ENCODE data around the gene SLC15A3. TPM values are rescaled to one million over a fixed set of nuclear protein-coding genes. Genes with fewer than 3 reads are reported as not detected.

Gene SLC15A3
- total and polyA plus RNA-seq, 2 experiments from 2014 or later: 14.2 to 15.8 TPM

DNA sequence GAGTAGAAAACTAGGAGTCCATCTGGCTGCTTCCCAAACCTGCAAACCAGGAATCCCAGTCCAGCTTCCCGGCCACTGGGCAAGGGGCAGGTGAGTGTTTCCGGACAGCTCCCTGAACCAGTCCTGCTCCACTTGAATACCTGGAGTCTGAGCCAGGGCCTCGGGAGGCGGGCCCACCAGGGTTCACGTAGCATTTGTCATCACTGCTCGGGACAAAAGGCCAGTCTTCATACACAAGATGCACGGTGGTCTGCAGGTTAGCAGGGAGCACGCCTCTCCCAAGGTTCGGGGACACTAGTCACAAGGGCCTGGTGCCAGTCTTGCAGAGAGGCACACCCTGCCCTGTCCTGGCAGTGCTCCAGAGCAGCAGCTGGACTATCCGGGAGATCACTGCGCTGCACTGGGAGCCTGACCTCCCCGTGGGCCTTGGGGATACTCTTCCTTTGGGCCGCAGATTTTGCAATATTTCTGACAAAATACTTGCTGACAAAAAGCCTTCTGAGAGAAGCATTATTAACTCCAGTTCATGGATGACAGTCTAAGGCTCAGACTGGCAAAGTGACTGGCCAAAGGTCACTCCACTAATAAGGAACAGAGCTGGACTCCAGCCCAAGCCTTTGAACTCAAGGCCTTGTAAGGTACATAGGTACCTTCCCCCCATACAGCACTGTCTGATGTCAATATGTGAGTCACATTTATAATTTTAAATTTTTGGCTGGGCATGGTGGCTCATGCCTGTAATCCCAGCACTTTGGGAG, 44.6 kb upstream of the SLC15A3 start (continued):
- TF ChIP-seq, protein P1, sequence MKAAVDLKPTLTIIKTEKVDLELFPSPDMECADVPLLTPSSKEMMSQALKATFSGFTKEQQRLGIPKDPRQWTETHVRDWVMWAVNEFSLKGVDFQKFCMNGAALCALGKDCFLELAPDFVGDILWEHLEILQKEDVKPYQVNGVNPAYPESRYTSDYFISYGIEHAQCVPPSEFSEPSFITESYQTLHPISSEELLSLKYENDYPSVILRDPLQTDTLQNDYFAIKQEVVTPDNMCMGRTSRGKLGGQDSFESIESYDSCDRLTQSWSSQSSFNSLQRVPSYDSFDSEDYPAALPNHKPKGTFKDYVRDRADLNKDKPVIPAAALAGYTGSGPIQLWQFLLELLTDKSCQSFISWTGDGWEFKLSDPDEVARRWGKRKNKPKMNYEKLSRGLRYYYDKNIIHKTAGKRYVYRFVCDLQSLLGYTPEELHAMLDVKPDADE (IDR thresholded peaks at IDR 0.05): no peak
- TF ChIP-seq CREB1 (CRISPR knock-in tag; IDR thresholded peaks at IDR 0.05; ENCODE audit: low read depth) (no peak), ZNF331 (CRISPR knock-in tag; IDR thresholded peaks at IDR 0.05; ENCODE audit: low read depth) (no peak), EZH2 (IDR thresholded peaks at IDR 0.05; ENCODE audit: low read depth, unreplicated experiment) (no peak), STAT1 (IDR thresholded peaks at IDR 0.05; ENCODE audit: unreplicated experiment) (no peak)
- TF ChIP-seq, protein P2, sequence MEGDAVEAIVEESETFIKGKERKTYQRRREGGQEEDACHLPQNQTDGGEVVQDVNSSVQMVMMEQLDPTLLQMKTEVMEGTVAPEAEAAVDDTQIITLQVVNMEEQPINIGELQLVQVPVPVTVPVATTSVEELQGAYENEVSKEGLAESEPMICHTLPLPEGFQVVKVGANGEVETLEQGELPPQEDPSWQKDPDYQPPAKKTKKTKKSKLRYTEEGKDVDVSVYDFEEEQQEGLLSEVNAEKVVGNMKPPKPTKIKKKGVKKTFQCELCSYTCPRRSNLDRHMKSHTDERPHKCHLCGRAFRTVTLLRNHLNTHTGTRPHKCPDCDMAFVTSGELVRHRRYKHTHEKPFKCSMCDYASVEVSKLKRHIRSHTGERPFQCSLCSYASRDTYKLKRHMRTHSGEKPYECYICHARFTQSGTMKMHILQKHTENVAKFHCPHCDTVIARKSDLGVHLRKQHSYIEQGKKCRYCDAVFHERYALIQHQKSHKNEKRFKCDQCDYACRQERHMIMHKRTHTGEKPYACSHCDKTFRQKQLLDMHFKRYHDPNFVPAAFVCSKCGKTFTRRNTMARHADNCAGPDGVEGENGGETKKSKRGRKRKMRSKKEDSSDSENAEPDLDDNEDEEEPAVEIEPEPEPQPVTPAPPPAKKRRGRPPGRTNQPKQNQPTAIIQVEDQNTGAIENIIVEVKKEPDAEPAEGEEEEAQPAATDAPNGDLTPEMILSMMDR (conservative IDR thresholded peaks at IDR 0.05; ENCODE audit: low read depth in 2 of 2): no peak

DNA sequence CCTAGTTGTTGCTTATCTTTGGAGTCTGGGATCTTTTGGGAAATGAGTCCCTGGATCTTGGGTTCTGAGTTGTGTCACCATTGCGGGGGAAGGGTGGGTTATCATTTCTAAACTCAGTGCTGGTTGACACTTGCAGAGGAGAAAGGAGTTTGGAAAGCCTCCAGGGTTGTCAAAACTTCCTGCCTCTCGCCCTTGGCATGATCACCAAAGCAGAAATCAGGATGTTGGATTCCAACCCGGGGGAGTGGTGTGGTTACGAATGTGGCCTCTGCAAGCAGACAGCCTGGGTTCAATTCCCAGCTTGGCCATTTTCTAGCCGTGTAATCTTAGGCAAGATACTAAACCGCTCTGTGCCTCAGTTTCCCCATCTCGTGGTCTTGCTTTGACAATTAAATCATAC, 43.8 kb upstream of the SLC15A3 start:
- ATAC-seq: no peak
- H3F3A ChIP-seq (replicated peaks; ENCODE audit: low read depth): no peaks in the 10 kb centered on the region
- no peaks in the 10 kb centered on the region for H3K4me1 Mint-ChIP-seq
- no peaks in the 10 kb centered on the region for H3K36me3 Mint-ChIP-seq (ENCODE audit: low read depth)
- H2AFZ ChIP-seq: no peak overlapping the region
- no peaks in the 10 kb centered on the region for H3K4me1 ChIP-seq (ENCODE audit: insufficient read depth)
- DNase-seq (ENCODE audit: low spot score): no peak
- no peak overlapping the region for H3K27ac ChIP-seq (ENCODE audit: low read depth)
- no peaks in the 10 kb centered on the region for H3K9me3 Mint-ChIP-seq
- no peaks in the 10 kb centered on the region for H3K27me3 ChIP-seq (ENCODE audit: insufficient read depth)
- no peaks in the 10 kb centered on the region for H3K9me2 ChIP-seq (ENCODE audit: insufficient read depth)
- TF ChIP-seq, protein P2 (conservative IDR thresholded peaks at IDR 0.05; ENCODE audit: low read depth in 2 of 2): no peak
- TF ChIP-seq EZH2phosphoT487 (IDR thresholded peaks at IDR 0.05; ENCODE audit: unreplicated experiment): no peak
- TF ChIP-seq JUNB (IDR thresholded peaks at IDR 0.05; ENCODE audit: unreplicated experiment): no peak
- no peak for TF ChIP-seq ZNF331 (CRISPR knock-in tag; IDR thresholded peaks at IDR 0.05; ENCODE audit: low read depth)
- TF ChIP-seq, protein P3, sequence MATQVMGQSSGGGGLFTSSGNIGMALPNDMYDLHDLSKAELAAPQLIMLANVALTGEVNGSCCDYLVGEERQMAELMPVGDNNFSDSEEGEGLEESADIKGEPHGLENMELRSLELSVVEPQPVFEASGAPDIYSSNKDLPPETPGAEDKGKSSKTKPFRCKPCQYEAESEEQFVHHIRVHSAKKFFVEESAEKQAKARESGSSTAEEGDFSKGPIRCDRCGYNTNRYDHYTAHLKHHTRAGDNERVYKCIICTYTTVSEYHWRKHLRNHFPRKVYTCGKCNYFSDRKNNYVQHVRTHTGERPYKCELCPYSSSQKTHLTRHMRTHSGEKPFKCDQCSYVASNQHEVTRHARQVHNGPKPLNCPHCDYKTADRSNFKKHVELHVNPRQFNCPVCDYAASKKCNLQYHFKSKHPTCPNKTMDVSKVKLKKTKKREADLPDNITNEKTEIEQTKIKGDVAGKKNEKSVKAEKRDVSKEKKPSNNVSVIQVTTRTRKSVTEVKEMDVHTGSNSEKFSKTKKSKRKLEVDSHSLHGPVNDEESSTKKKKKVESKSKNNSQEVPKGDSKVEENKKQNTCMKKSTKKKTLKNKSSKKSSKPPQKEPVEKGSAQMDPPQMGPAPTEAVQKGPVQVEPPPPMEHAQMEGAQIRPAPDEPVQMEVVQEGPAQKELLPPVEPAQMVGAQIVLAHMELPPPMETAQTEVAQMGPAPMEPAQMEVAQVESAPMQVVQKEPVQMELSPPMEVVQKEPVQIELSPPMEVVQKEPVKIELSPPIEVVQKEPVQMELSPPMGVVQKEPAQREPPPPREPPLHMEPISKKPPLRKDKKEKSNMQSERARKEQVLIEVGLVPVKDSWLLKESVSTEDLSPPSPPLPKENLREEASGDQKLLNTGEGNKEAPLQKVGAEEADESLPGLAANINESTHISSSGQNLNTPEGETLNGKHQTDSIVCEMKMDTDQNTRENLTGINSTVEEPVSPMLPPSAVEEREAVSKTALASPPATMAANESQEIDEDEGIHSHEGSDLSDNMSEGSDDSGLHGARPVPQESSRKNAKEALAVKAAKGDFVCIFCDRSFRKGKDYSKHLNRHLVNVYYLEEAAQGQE (IDR thresholded peaks at IDR 0.05; ENCODE audit: unreplicated experiment): no peak
- TF ChIP-seq POLR2AphosphoS5 (IDR thresholded peaks at IDR 0.05; ENCODE audit: low read depth): no peak
- no peak for TF ChIP-seq ZNF114 (CRISPR knock-in tag; IDR thresholded peaks at IDR 0.05)
- no peak for TF ChIP-seq STAT1 (IDR thresholded peaks at IDR 0.05; ENCODE audit: unreplicated experiment)
- no peak overlapping the region for H3K27ac Mint-ChIP-seq
- no peak overlapping the region for H3K4me3 Mint-ChIP-seq
- peaks cover 2% of the 10 kb centered on the region for H3K27me3 Mint-ChIP-seq (ENCODE audit: insufficient read depth, low read depth, poor library complexity)
- H3K4me3 ChIP-seq: no peak overlapping the region
- no peaks in the 10 kb centered on the region for H3K79me2 ChIP-seq (replicated peaks; ENCODE audit: insufficient read depth)
- H3K36me3 ChIP-seq (ENCODE audit: insufficient read depth): no peaks in the 10 kb centered on the region
- H3K4me2 ChIP-seq: no peak overlapping the region
- H4K20me1 ChIP-seq (replicated peaks; ENCODE audit: insufficient read depth): no peaks in the 10 kb centered on the region
